ENCODE data around the gene SCYL2.
"Not testable (repeated sequence)": the region's sequence is repeated elsewhere in the genome, so short reads cannot be mapped to it uniquely, and the experiment has no call there.

- TF ChIP-seq RFXAP (CRISPR knock-in tag; IDR thresholded peaks at IDR 0.05; ENCODE audit: borderline replicate concordance); HNRNPH1 (optimal IDR thresholded peaks at IDR 0.05; ENCODE audit: low read depth, low read length); MYC (CRISPR knock-in tag; IDR thresholded peaks at IDR 0.05; ENCODE audit: borderline replicate concordance); FIP1L1 (IDR thresholded peaks at IDR 0.05; ENCODE audit: borderline replicate concordance, insufficient read depth, low read depth, low read length); ZNF816 (CRISPR knock-in tag; IDR thresholded peaks at IDR 0.05; ENCODE audit: borderline replicate concordance); CTCF (CRISPR knock-in tag; IDR thresholded peaks at IDR 0.05); ZNF451 (CRISPR knock-in tag; IDR thresholded peaks at IDR 0.05); ZNF276 (CRISPR knock-in tag; IDR thresholded peaks at IDR 0.05; ENCODE audit: low read depth); MIXL1 (CRISPR knock-in tag; IDR thresholded peaks at IDR 0.05); XRCC5 (optimal IDR thresholded peaks at IDR 0.05; ENCODE audit: low read length); ZNF281 (CRISPR knock-in tag; IDR thresholded peaks at IDR 0.05; ENCODE audit: borderline replicate concordance); MLLT10 (CRISPR knock-in tag; IDR thresholded peaks at IDR 0.05); POLR2A (IDR thresholded peaks at IDR 0.05; ENCODE audit: insufficient read depth in 1 of 2, low read depth in 2 of 2, low read length in 2 of 2); ZNF232 (CRISPR knock-in tag; IDR thresholded peaks at IDR 0.05; ENCODE audit: borderline replicate concordance): not testable (repeated sequence)
Measured at GRCh38 chr12:100344351-100344750, 77.4 kb downstream of the SCYL2 start.

Data from HepG2 (cell line).